Suprapubic skin (tissue), 4 donors: ENCODE data around the gene DNAH2. TPM values are rescaled to one million over a fixed set of nuclear protein-coding genes. Genes with fewer than 3 reads are reported as not detected.

Experiments used
- DNase-seq, 2 donors: peaks; one replicate each; pipeline ENCODE4 v3.0.0-alpha.2; 2019; ENCODE audit warnings: low spot score in 2 of 2
- H3K27ac ChIP-seq: fragments of 200-600 bp; sonication (generic); one replicate; pipeline ENCODE4 v1.5.1; 2019
- H3K27me3 ChIP-seq: fragments of 200-600 bp; sonication (generic); one replicate; pipeline ENCODE4 v1.5.1; 2019
- H3K36me3 ChIP-seq: fragments of 200-600 bp; sonication (generic); one replicate; pipeline ENCODE4 v1.5.1; 2019
- H3K4me1 ChIP-seq: fragments of 200-600 bp; sonication (generic); one replicate; pipeline ENCODE4 v1.5.1; 2019
- H3K4me3 ChIP-seq: fragments of 200-600 bp; sonication (generic); one replicate; pipeline ENCODE4 v1.5.1; 2019; ENCODE audit warnings: mild to moderate bottlenecking
- H3K9me3 ChIP-seq: fragments of 200-600 bp; sonication (generic); one replicate; pipeline ENCODE4 v1.5.1; 2019
- CTCF ChIP-seq, 2 donors: fragments of 200-600 bp in 1 of 2; fragments of 450-650 bp in 1 of 2; sonication (generic) in 1 of 2; IDR thresholded peaks; one replicate each; pipeline ENCODE4 v1.5.1; 2016 to 2019; ENCODE audit warnings: antibody characterized with exemption in 2 of 2, mild to moderate bottlenecking in 1 of 2, moderate library complexity in 1 of 2
- EP300 ChIP-seq: sonication (generic); formaldehyde crosslinking; IDR thresholded peaks from one replicate; pipeline ENCODE4 v1.6.1; 2017; ENCODE audit warnings: antibody characterized with exemption
- POLR2A ChIP-seq, 2 donors: fragments of 450-650 bp; IDR thresholded peaks; one replicate each; pipeline ENCODE4 v1.6.1; 2017; ENCODE audit warnings: antibody characterized with exemption in 2 of 2, mild to moderate bottlenecking in 2 of 2, moderate library complexity in 2 of 2
- POLR2AphosphoS5 ChIP-seq, 3 donors: sonication (generic); formaldehyde crosslinking; IDR thresholded peaks; one replicate each; pipeline ENCODE4 v1.6.1; 2017; ENCODE audit warnings: antibody characterized with exemption in 3 of 3
- WGBS: methylation state at CpG from one replicate; pipeline ENCODE4 v1.1.5; 2018; 5-methylcytosine and 5-hydroxymethylcytosine counted together
- total RNA-seq, 4 donors: library from RNA; depleted of rRNA; stranded (reverse); fragments of >200 nt; gene quantifications; one replicate each; pipeline ENCODE4 v1.1.0, GENCODE V29; 2016

Gene DNAH2
- total RNA-seq, 4 donors from 2014 or later: 0.08 to 0.19 TPM; not detected in 2

- H3K36me3 ChIP-seq: peaks cover 24% of the 10 kb centered on the region
- no peak for TF ChIP-seq POLR2A (IDR thresholded peaks at IDR 0.05)
- TF ChIP-seq EP300: no peak
- TF ChIP-seq POLR2AphosphoS5 (IDR thresholded peaks at IDR 0.05): no peak
- no peak for TF ChIP-seq CTCF (IDR thresholded peaks at IDR 0.05)
- H3K4me1 ChIP-seq: peaks cover 20% of the 10 kb centered on the region
- H3K4me3 ChIP-seq: peak within 1 kb of the TSS; percentile 58
- no peak for DNase-seq
- 1% methylated on average over 41 of the region's 45 CpGs for WGBS
- H3K27me3 ChIP-seq: peaks cover 35% of the 10 kb centered on the region
- no peaks in the 10 kb centered on the region for H3K9me3 ChIP-seq
- no peak within 1 kb of the TSS for H3K27ac ChIP-seq
Measured at GRCh38 chr17:7704601-7705268, 12.8 kb upstream of the DNAH2 start, which contains the start of gene EFNB3. TSS of gene EFNB3 (plus strand) at chr17:7705202. CDS start at chr17:7705599, 397 bp downstream.

GRCh38 chr17:7705269-7706255, 12.0 kb upstream of the DNAH2 start:
- WGBS: 4% methylated on average over 18 of the region's 50 CpGs

GRCh38 chr17:7706631-7707354, 10.8 kb upstream of the DNAH2 start:
- H3K27ac ChIP-seq: no peak overlapping the region
- DNase-seq: no peak
- no peaks in the 10 kb centered on the region for H3K9me3 ChIP-seq
- peaks cover 11% of the 10 kb centered on the region for H3K36me3 ChIP-seq
- H3K27me3 ChIP-seq: peaks cover 43% of the 10 kb centered on the region
- WGBS: 91% methylated on average over 3 of the region's 3 CpGs
- H3K4me3 ChIP-seq: no peak overlapping the region
- H3K4me1 ChIP-seq: peaks cover 20% of the 10 kb centered on the region
- no peak for TF ChIP-seq CTCF (IDR thresholded peaks at IDR 0.05)
- TF ChIP-seq POLR2AphosphoS5 (IDR thresholded peaks at IDR 0.05): no peak
- no peak for TF ChIP-seq POLR2A (IDR thresholded peaks at IDR 0.05)
- no peak for TF ChIP-seq EP300

More at GRCh38 chr17:7705269-7706255, 12.0 kb upstream of the DNAH2 start:
- no peaks in the 10 kb centered on the region for H3K9me3 ChIP-seq
- peak overlapping the region; percentile 58 for H3K4me3 ChIP-seq
- peaks cover 35% of the 10 kb centered on the region for H3K27me3 ChIP-seq
- H3K27ac ChIP-seq: no peak overlapping the region
- TF ChIP-seq EP300 (no peak), POLR2A (IDR thresholded peaks at IDR 0.05) (no peak), POLR2AphosphoS5 (IDR thresholded peaks at IDR 0.05) (no peak), CTCF (IDR thresholded peaks at IDR 0.05) (no peak)
- no peak for DNase-seq
- H3K4me1 ChIP-seq: peaks cover 20% of the 10 kb centered on the region
- peaks cover 24% of the 10 kb centered on the region for H3K36me3 ChIP-seq

GRCh38 chr17:7707446-7707845, 10.1 kb upstream of the DNAH2 start:
- Histone ChIP-seq H3K27ac (no peak overlapping the region), H3K9me3 (no peaks in the 10 kb centered on the region), H3K27me3 (peaks cover 49% of the 10 kb centered on the region), H3K4me3 (no peak overlapping the region), H3K4me1 (peaks cover 20% of the 10 kb centered on the region), H3K36me3 (peaks cover 5% of the 10 kb centered on the region)
- WGBS: 83% methylated on average over 6 of the region's 9 CpGs
- DNase-seq: no peak
- TF ChIP-seq CTCF (IDR thresholded peaks at IDR 0.05) (no peak), POLR2A (IDR thresholded peaks at IDR 0.05) (no peak), POLR2AphosphoS5 (IDR thresholded peaks at IDR 0.05) (no peak), EP300 (no peak)
